Measurements from ENCODE around the gene INAFM1. TPM values are rescaled to one million over a fixed set of nuclear protein-coding genes. Genes with fewer than 3 reads are reported as not detected.

INAFM1 gene
- total and polyA plus RNA-seq, 2 donors (not counting 3 experiments of a cell fraction or from before 2014, with no cell fraction given), result 2.8 to 8.3 TPM

- no peaks in the 10 kb centered on the region for H3K9me3 ChIP-seq (replicated peaks; ENCODE audit: control insufficient read depth, insufficient read depth, low read length)
- H3K9me1 ChIP-seq (replicated peaks; ENCODE audit: control insufficient read depth, extremely low read depth, insufficient read depth, low read length), result no peaks in the 10 kb centered on the region
- dilution Hi-C loops (cut with MboI; ENCODE audit: extremely low pct_ligation_motif_present, low sequenced_read_pairs) (no loop called here), intact Hi-C loops (cut with micrococcal nuclease) (loop anchor here (5.0 kb wide), 1 partner anchor 472 kb away; the partner anchor contains the start of gene SLC1A5)
- POLR2A ChIA-PET, result no interaction called here
- CTCF ChIA-PET, result no interaction called here
- H4K20me1 ChIP-seq (replicated peaks; ENCODE audit: control insufficient read depth, extremely low read depth, insufficient read depth, low read length), result no peaks in the 10 kb centered on the region
- H3K27ac ChIP-seq (ENCODE audit: insufficient read depth, low read depth, low read length), result no peak overlapping the region
- H3K4me3 ChIP-seq (replicated peaks in 1 of 3; ENCODE audit: insufficient read depth in 1 of 3, low read depth in 1 of 3, low read length in 3 of 3), result no peak overlapping the region
- no TSS peak for BruUV-seq (replicated peaks)
- DNase-seq (ENCODE audit: low read depth, low spot score) (no peak), FAIRE-seq (no peak)
- H3K79me2 ChIP-seq (ENCODE audit: control insufficient read depth, insufficient read depth, low read length), result peaks cover 9% of the 10 kb centered on the region
- no peak overlapping the region for H3K4me2 ChIP-seq (ENCODE audit: insufficient read depth, low read length)
- no peak overlapping the region for H2AFZ ChIP-seq (ENCODE audit: low read depth, low read length)
- H3K27me3 ChIP-seq (ENCODE audit: control insufficient read depth in 2 of 2, insufficient read depth in 2 of 2, low read length in 2 of 2), result no peaks in the 10 kb centered on the region
- peaks cover 11% of the 10 kb centered on the region for H3K4me1 ChIP-seq (ENCODE audit: control insufficient read depth, extremely low read depth, insufficient read depth, low read length)
- H3K9ac ChIP-seq (replicated peaks; ENCODE audit: extremely low read depth, insufficient read depth, low read length), result no peak overlapping the region
- TF ChIP-seq EZH2 (IDR thresholded peaks at IDR 0.05; ENCODE audit: borderline replicate concordance, low read depth, low read length, severe bottlenecking), result no peak
- TF ChIP-seq, protein P1, sequence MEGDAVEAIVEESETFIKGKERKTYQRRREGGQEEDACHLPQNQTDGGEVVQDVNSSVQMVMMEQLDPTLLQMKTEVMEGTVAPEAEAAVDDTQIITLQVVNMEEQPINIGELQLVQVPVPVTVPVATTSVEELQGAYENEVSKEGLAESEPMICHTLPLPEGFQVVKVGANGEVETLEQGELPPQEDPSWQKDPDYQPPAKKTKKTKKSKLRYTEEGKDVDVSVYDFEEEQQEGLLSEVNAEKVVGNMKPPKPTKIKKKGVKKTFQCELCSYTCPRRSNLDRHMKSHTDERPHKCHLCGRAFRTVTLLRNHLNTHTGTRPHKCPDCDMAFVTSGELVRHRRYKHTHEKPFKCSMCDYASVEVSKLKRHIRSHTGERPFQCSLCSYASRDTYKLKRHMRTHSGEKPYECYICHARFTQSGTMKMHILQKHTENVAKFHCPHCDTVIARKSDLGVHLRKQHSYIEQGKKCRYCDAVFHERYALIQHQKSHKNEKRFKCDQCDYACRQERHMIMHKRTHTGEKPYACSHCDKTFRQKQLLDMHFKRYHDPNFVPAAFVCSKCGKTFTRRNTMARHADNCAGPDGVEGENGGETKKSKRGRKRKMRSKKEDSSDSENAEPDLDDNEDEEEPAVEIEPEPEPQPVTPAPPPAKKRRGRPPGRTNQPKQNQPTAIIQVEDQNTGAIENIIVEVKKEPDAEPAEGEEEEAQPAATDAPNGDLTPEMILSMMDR (IDR thresholded peaks at IDR 0.05; ENCODE audit: extremely low read depth in 1 of 2, insufficient read depth in 1 of 2, low read depth in 1 of 2, low read length in 2 of 2), result no peak
- no peak for TF ChIP-seq MYC (IDR thresholded peaks at IDR 0.05; ENCODE audit: low read depth, low read length)
- no peak for TF ChIP-seq JUN (IDR thresholded peaks at IDR 0.05; ENCODE audit: borderline replicate concordance, insufficient read depth, insufficient read length, low read depth)
- TF ChIP-seq GATA2 (IDR thresholded peaks at IDR 0.05; ENCODE audit: insufficient read depth, insufficient read length, low read depth, low read length), result no peak
- TF ChIP-seq, protein P2, sequence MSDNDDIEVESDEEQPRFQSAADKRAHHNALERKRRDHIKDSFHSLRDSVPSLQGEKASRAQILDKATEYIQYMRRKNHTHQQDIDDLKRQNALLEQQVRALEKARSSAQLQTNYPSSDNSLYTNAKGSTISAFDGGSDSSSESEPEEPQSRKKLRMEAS (IDR thresholded peaks at IDR 0.05; ENCODE audit: insufficient read depth, insufficient read length), result no peak
- no peak for TF ChIP-seq POLR2AphosphoS5 (IDR thresholded peaks at IDR 0.05; ENCODE audit: insufficient read depth, low read depth, low read length)
- TF ChIP-seq FOS (IDR thresholded peaks at IDR 0.05; ENCODE audit: borderline replicate concordance, insufficient read depth, low read length), result no peak
- TF ChIP-seq POLR2A (IDR thresholded peaks at IDR 0.05; ENCODE audit: low read depth, low read length), result no peak
- peaks cover 10 to 20% of the 10 kb centered on the region in 2 experiments for H3K36me3 ChIP-seq (ENCODE audit: control insufficient read depth in 2 of 2, extremely low read depth in 1 of 2, insufficient read depth in 2 of 2, low read length in 2 of 2)
Measured at GRCh38 chr19:47258895-47259555, 15.7 kb upstream of the INAFM1 start.

Data from endothelial cell of umbilical vein (primary cell).